ENCODE results near the gene NACC1. TPM values are rescaled to one million over a fixed set of nuclear protein-coding genes. Genes with fewer than 3 reads are reported as not detected.

The NACC1 gene
- total RNA-seq, 1 donor from 2014 or later = 33.8 TPM

DNA sequence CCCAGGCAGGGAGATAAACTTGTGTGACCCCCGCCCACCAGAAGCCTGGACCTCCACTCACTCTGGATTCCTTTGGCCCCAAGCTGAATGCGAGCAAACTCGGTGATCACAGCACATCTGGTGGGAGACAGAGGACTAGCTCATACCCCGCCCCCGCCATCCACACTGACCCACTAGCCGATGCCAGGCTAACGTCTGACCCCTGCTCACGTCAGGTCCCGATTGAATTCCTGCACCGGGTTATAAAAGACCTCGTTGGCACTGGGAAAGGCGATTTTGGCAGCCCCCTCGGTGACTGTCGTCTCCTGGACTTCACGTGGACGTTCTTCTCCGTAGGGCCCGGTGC, 2.2 kb upstream of the NACC1 start:
- intact Hi-C loops (cut with DNase I) = loop anchor here (2.0 kb wide), 2 partner anchors 13 to 35 kb away; partner anchors contain the start of genes IER2, LYL1 and STX10
- DNase-seq (ENCODE audit: low spot score) = no peak

DNA sequence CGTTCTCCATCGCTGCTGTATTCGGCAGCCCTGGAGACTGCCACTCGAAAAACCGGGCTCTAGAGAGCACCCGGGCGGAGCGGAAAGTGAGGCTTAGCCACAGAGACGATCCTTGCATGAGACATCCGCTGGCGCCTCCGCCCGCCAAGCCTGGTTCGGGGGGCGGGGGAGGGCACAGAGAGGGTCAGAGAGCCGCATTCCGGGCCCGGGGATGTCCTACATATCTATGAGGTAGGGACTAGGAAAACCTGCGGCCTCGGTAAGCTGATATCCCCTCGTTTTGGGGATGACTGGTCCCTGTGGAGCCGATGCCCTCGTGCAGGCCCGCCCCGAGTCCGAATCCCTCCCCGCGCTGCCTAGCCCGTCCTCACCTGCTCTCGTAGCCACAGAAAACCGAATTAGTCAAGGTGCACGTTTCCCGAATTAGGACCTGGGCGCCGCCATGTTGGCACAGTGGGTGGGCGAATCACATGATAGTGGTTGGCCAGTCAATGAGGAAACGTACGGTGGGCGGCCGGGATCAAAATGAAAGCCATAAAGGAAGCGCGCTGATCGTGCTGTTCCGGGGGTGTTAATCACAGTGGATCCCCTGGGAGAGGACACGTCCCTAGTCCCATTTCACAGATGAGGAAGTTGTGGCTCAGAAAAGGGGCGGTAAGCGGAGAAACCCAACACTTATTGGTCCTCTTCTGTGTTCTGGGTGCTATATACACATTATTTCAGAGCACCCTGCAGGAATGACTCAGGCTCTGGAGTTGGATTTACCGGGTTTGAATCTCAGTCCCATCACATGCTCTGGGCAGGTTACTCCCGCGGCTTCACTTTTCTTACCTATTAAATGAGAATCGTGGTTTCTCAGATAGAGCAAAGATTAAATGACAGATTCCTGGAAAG, 1.5 kb upstream of the NACC1 start, which contains the start of gene TRMT1:
TRMT1 (minus strand) TSS at position 459 of the 894 bp plus-strand sequence; CDS start at position 118, 341 bp downstream.
- intact Hi-C loops (cut with DNase I) = loop anchor here (2.0 kb wide), 2 partner anchors 14 to 34 kb away; partner anchors contain the start of genes IER2, LYL1 and STX10
- peak; percentile 96 for DNase-seq (ENCODE audit: low spot score)

DNA sequence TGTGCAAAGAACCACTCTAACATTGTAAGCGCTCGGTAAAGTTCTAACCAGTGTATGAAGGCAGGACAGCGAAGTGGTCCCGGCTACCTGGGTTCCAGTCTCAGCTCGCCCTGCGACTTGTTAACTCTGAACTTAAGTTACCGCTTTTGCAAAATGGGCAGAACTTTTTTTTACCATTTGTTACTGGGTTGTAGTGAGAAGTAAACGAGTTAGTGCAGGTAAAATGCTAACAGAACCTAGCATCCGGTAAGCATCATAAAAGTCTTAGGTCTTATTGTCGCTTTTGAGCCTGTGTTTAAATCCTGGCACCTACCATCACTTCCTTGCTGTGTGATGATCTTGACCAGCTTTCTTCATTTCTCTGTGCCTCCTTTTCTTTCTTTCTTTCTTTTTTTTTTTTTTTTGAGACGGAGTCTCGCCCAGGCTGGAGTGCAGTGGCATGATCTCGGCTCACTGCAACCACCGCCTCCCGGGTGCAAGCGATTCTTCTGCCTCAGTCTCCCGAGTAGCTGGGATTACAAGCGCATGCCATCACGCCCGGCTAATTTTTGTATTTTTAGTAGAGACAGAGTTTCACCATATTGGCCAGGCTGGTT, 790 bp upstream of the NACC1 start:
- intact Hi-C loops (cut with DNase I) = loop anchor here (2.0 kb wide), 2 partner anchors 14 to 34 kb away; partner anchors contain the start of genes IER2, LYL1 and STX10

DNA sequence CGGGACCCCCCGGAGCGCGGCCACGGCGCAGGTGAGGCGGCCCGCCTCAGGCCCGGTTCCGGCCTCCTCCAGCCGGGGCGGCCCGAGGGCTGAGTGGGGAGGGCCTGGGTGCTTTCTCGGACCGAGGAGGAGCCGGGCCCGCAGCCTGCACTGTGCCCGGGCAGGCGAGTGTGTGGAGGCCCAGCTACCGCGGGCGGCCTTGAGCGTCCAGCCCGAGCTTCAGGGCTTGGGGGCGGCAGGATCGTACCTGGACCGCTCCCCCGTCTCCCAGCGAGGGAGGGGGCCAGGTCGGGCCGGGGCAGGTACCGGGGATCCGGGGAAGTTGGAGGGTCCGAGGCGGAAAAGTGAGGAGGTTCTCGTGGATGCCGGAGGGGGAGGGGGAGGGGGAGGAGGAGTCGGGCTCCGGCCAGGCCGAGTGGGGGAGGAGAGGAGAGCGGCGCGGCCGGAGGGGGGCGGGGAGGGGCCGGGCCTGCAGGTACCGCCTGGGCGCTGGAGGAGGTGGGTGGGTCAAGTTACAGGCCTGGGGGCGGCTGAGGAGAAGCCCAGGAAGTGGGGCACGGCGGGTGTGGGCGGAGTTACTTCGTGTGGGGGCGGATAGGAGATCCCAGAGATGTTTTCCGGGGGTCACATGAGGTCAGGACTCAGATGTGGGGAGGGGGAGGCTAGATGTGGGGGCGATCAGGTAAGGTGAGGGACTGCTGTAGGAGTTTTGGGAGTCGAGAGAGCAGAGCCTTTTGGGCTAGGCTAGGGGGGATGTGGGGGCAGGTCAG, 545 bp downstream of the NACC1 start:
- DNase-seq (ENCODE audit: low spot score) = no peak
- intact Hi-C loops (cut with DNase I) = no loop called here

More for the DNA sequence above, 790 bp upstream of the NACC1 start:
- no peak for DNase-seq (ENCODE audit: low spot score)

DNA sequence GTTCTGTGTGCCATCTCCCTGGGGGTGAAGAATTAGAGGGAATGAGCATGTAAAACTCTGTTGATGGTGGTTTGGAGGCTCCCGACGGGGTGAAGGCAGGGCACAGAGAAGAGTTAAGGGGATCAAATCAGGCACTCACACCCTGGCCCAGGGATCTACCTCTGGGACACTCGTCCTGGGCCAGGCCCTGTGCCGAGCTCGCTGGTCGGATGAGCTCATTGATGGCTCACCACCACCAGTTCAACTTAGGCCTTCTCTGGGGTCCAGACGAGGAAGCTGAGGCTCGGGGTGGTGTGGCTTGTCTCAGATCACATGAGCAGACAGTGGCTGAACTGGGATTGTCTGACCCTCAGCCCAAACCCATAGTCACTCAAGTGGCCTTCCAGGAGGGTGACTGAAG, 1.6 kb downstream of the NACC1 start:
- intact Hi-C loops (cut with DNase I) = no loop called here
- no peak for DNase-seq (ENCODE audit: low spot score)

DNA sequence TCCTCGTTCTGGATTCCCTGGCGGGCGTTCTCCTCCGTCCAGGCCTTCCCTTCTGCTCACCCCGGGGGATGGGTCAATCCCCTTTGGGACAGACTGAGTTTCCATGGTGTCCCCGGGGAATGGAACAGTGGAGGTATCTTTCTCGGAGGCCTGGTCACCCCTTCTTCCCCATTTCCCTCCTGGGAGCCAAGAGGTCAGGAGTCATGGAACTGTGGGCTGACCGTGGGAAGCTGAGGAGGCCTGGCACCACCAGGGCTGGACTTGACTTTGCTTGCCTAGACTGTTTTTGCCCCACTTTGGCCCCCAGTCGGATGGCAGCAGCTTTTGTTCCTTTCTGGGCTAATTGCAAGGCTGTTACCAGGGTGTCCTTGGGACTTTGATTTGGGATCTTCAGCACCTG, 2.0 kb downstream of the NACC1 start:
- no peak for DNase-seq (ENCODE audit: low spot score)
- intact Hi-C loops (cut with DNase I) = no loop called here

DNA sequence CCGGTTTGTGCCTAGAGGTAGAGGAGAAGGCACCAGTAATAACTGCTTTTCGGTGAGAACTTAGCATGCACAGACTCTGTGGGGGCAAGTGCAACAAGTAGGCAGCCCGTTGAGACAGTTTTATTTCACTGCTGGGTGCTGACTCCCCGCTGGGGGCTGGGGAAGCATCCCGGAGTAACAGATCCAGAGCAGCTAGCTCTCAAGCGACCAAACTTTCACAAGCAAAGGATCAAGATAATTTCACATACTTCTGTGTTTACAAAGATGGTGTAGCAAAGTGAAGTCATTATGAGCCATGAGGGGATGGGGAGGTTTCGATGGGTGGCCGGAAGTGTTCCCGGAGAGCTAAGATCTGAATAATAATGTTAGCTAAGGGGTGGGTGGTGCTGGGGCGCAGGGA, 2.8 kb downstream of the NACC1 start:
- intact Hi-C loops (cut with DNase I) = no loop called here
- DNase-seq (ENCODE audit: low spot score) = no peak

DNA sequence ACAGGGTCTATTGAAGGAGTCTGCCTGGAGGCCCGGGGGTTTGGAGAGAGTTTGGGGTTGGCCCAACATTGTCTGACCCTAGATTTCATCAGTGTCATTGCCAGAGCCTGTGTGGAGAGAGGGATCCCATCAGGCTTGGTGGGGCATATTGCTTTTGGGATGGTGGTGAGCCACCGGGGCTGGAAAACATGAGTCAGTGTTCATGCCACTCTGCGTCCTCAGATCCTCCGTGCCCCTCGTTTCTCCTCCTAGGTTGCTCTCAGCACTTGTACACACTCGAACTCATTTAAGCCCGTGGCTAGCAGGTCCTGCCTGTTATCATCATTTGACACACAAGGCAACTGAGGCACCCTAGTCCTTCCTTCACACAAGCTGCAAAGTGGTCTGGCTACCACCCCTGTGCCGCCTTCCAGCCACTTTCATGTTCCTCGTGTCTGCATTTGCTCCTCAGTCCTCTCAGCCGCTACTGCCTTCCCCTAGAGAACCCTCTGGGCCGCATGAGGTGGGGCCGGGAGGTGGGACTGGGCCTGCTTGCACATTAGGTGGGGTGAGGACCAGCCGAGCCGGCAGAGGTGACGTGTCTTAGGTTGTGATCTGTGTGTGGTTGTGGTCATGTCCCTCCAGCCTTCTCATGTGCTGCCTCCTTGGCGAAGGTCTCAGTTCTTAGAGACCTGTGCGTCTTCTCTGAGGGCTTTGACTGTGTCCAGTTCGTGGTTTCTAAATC, 3.6 kb downstream of the NACC1 start:
- intact Hi-C loops (cut with DNase I) = no loop called here
- no peak for DNase-seq (ENCODE audit: low spot score)

DNA sequence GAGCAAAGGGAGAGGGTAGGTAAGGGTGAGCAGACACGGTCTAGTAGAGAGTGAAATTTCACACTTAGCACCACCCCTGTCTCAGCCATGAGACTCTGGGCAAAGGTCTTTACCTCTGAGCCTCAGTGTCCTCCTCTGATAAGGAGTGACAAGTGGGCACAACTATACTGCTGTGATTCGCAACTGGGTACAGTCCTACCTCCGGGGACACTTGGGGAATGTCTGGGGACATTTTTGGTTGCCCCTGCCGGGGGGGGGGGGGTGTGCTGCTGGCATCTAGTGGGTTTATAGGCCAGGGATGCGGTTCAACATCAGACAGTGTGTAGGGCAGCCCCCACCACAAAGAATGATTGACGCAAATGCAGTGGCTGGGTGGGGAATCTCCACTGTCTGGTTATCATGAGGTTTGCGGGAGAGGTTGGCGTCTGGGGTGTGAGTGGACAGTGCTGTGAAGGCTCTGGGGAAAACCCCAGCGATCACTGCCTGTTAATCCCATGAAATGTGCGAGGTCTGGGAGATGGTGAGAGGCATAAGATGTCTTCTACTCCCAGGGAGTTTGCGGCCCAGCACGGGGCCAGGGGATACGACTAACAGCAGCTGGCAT, 4.3 kb downstream of the NACC1 start:
- intact Hi-C loops (cut with DNase I) = no loop called here
- no peak for DNase-seq (ENCODE audit: low spot score)

DNA sequence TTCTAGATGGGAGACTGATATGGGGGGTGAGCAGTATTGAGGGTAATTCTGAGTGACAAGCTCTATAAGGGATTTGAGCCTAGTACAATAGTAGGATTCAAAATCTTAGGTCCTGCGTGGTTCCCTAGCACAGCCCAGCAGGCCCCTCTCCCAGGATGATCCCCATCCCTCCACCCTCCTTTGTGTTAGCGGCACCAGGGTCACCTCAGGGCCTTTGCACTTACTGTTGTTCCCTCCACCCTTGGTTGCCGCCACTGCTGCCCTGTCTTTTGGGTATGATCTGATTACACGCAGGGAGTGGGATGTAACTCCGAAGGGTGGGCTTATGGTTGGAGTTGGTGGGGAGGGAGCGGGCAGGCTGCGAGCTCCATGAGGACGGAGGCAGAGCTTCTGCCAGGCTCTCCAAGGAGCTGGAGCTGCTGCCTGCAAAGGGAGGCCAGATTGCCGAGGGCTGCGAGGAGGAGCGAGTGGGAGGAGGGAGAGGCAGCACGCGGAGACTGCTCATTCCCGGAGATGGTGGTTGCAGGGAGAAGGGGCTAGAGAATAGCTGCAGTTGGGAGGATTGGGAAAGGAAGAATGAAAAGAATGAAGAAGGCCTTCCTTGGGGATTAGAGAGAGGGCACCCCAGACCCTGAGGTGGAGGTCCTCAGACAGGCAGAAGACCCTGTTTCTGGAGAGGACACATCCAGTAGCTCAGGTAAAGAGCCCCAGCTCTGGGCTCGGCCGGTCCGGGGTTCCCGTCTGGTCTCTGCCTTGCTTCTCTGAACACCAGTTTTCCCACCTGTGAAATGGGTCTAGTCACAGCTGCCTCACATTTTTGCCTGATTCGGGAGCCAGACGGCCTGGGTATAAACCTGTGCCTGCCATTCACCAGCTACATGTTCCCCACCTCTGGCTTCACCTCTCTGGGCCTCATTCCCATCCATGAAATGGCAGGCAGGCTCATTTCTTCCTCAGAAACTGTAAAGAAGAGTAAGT, 5.2 kb downstream of the NACC1 start:
- intact Hi-C loops (cut with DNase I) = no loop called here

DNA sequence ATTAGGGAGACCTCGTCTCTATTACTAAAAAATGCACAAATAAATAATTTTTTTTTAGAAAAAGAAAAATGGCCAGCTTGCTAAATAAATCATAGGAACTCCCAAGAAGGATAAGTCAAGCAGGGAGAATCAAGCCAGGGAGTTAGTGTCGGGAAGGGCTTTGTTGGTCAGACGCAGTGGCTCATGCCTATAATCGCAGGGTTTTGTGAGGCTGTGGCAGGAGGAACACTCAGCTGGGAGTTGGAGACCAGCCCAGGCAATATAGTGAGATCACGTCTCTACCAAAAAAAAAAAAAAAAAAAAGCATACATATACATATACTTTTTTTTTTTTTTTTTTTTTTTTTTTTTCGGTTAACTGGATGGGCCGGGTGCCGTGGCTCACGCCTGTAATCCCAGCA, 9.0 kb downstream of the NACC1 start:
- DNase-seq (ENCODE audit: low spot score) = no peak
- intact Hi-C loops (cut with DNase I) = no loop called here

More for the DNA sequence above, 5.2 kb downstream of the NACC1 start:
- no peak for DNase-seq (ENCODE audit: low spot score)

DNA sequence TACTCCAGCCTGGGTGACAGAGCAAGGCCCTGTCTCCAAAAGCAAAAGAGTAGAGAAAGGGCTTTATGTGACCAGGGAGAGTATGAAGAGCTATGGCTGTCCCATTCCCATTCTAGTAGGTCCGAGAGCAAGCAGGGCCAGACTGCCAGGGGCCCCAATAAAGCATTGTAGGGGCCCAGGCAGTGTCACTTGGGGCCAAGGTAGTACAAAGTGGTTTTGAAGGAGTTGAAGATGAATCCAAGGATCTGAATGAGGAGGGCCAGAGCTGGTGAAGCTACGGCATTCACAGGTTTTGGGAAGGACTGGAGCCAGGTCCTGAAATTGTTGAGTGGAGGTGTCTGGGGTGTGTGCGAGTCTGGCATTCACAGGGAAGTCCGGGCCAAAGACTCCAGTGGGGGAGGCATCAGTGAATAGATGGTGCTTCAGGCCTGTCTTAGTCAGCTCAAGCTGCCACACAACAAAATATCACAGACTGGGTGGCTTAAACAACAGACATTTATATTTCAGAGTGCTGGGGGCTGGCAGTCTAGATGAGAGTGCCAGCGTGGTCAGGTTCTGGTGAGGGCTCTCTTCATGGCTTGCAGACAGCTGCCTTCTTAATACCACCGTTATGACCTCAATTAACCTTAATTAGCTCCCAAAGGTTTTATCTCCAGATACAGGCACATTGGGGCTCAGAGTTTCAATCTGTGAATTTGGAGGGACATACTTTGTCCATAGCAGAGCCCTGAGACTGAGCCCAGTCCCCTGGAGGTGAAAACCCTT, 9.9 kb downstream of the NACC1 start:
- intact Hi-C loops (cut with DNase I) = no loop called here

DNA sequence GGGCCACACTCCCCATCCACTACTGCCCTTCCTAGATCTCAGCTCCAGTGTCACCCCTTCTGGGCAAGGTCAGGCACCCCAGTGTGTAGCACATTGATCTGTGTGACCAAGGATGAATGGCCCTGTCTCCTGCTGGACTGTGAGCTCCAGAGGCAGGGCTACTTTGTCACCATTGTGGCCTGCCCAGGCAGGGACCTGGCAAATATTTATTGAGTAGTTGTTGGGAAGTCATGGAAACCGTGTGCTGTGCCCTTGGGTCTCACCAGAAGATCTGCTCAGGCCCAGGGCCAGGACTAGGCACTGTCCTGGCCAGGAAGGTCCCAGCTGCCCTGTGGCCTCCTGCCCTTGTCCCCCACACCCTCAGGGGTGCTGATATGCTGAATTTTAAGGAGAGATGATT, 10.5 kb downstream of the NACC1 start:
- intact Hi-C loops (cut with DNase I) = no loop called here
- no peak for DNase-seq (ENCODE audit: low spot score)

More for the DNA sequence above, 9.9 kb downstream of the NACC1 start:
- no peak for DNase-seq (ENCODE audit: low spot score)

DNA sequence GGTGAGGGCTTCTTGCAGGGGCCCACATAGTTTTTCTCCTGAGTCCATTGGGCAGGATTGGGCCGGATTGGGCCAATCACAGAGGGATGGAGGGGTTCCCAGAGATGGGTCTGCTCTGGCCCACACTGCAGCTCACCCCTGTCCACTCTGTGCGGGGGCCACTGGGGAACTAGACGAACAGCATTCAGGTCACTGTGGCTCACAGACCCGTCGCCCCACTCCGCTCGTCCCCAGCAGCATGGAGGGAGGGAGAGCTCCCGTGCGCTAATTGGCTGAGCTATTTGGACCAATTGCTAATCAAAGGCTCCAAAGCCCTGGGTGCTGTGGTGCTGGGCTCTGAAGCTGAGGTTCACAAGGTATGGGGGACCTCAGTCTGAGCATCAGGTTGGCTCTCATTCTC, 11.3 kb downstream of the NACC1 start:
- intact Hi-C loops (cut with DNase I) = no loop called here
- DNase-seq (ENCODE audit: low spot score) = no peak

DNA sequence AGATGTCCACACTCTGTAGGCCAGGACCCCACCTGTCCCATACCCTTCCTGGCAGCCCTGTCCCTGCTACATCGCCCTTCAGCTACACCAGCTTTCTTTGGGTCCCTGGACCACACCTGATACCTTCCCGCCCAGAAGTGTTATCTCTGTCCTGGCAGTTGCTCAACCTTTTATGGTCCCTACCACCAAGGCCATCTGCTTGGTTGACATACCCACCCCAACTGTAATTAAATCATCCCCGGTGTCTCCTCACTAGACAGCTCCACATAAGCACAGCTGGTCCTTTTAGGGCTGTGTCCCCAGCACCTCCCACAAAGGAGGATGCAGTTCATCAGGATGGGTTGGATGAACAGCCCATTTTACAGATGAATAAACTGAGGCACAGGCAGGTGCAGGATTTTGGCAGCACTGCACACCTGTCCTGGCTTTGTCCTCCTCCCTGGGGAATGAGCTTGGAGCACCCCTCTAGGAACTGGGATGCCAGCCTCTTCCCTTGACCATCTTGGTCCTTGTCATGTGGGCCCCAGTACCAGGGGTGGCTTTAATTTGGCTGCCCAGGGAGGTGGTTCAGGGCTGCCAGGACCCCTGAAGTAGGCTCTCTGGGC, 12.9 kb downstream of the NACC1 start:
- intact Hi-C loops (cut with DNase I) = no loop called here
- no peak for DNase-seq (ENCODE audit: low spot score)

DNA sequence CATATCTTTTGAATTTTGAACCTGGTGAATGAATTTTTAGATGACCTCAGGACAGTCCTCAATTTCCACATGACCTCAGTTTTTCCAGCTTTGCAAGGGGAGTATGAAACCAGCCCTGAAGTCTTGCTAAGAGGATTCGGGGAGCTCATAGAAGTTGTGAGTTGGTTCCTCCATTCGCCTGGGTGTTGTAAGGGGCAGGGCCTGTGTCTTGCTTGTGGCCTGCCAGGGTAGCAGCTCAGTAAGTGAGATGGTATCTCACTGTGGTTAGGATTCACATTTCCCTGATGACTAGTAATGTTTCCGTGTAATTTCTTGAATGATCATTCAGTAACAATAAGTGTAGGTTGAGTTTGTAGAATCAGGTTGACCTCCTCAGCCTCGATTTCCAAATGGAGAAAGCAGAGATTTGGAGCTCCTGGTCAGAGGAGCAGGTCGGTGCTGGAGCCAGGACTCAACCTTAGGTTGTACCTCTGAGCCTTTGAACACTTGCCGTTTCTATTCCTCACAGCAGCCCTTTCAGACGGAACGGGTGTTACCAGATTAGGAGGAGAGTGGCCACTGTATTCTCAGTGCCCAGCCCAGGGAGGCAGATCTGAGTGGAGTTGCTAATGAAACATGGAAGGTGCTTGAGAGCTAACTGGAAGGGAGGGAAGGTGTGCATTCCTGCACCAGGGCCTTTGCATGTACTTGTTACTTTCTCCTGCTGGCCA, 14.6 kb downstream of the NACC1 start:
- no peak for DNase-seq (ENCODE audit: low spot score)
- intact Hi-C loops (cut with DNase I) = no loop called here

Measured in cardiac septum (tissue), 1 donor.